Measurements from ENCODE around the gene KCNJ10. TPM values are rescaled to one million over a fixed set of nuclear protein-coding genes. Genes with fewer than 3 reads are reported as not detected.

The KCNJ10 gene
- 0.08 TPM for polyA plus RNA-seq (2013, experiment 1 of 2)
- polyA plus RNA-seq (2013, experiment 2 of 2): 0.22 TPM

- Histone ChIP-seq H2BK120ac (ENCODE audit: low read depth, low read length) (no peak within 1 kb of the TSS), H4K91ac (ENCODE audit: low read depth, low read length, poor library complexity) (no peak within 1 kb of the TSS), H2BK15ac (ENCODE audit: low read length) (no peak within 1 kb of the TSS), H2AK5ac (ENCODE audit: low read depth, low read length) (peak within 1 kb of the TSS; percentile 65), H3K27me3 (ENCODE audit: control insufficient read depth in 3 of 3, insufficient read depth in 3 of 3, low read depth in 1 of 3, low read length in 3 of 3) (peaks cover 4 to 82% (median 14%) of the 10 kb centered on the region in 3 experiments), H3K4me3 (ENCODE audit: low read length in 2 of 2) (peak within 1 kb of the TSS; percentile 63 to 81), H3K27ac (replicated peaks; ENCODE audit: low read length) (no peak within 1 kb of the TSS), H3K18ac (ENCODE audit: low read length) (peak within 1 kb of the TSS; percentile 62), H3K4me1 (ENCODE audit: control insufficient read depth in 2 of 2, insufficient read depth in 1 of 2, low read depth in 1 of 2, low read length in 2 of 2) (peaks cover 11 to 18% of the 10 kb centered on the region in 2 donors), H3K9ac (ENCODE audit: low read depth, low read length, poor library complexity) (peak within 1 kb of the TSS; percentile 18), H3K9me3 (replicated peaks in 1 of 2; ENCODE audit: control insufficient read depth in 2 of 2, insufficient read depth in 1 of 2, low read depth in 1 of 2, low read length in 2 of 2) (peaks cover 0 to 2% of the 10 kb centered on the region in 2 donors), H3K4me2 (ENCODE audit: insufficient read depth, low read length, poor library complexity, severe bottlenecking) (peak within 1 kb of the TSS; percentile 86), H3K14ac (ENCODE audit: low read length) (no peak within 1 kb of the TSS), H2AFZ (ENCODE audit: low read length) (peak within 1 kb of the TSS; percentile 97), H3K79me1 (ENCODE audit: low read depth, low read length) (no peaks in the 10 kb centered on the region), H2BK12ac (ENCODE audit: low read length) (no peak within 1 kb of the TSS), H3K36me3 (replicated peaks in 1 of 2; ENCODE audit: control insufficient read depth in 2 of 2, insufficient read depth in 2 of 2, low read length in 2 of 2) (no peaks in the 10 kb centered on the region), H3K23ac (ENCODE audit: low read depth, low read length, poor library complexity) (peak within 1 kb of the TSS; percentile 81), H4K8ac (ENCODE audit: low read depth, low read length) (no peak within 1 kb of the TSS), H3K4ac (ENCODE audit: low read length) (no peak within 1 kb of the TSS), H2BK5ac (ENCODE audit: low read length) (no peak within 1 kb of the TSS)
- no CpG with 5 or more reads among the region's 32 CpGs for WGBS, 2 donors (ENCODE audit: extremely low coverage in 2 of 2, insufficient read length in 2 of 2, insufficient replicate concordance in 1 of 2)
- no peak for DNase-seq (ENCODE audit: low spot score)
These were observed at the start of gene KCNJ10 for GRCh38 chr1:160069460-160070231. Gene KCNJ10, minus strand, starts transcription at chr1:160070160. Its CDS starts 27,628 bp downstream, at chr1:160042532.

- H3K79me1 ChIP-seq (ENCODE audit: low read depth, low read length): peaks cover 5% of the 10 kb centered on the region
- H3K14ac ChIP-seq (ENCODE audit: low read length): no peak overlapping the region
- H3K27ac ChIP-seq (replicated peaks; ENCODE audit: low read length): no peak overlapping the region
- peaks cover 38 to 42% of the 10 kb centered on the region in 2 donors for H3K4me1 ChIP-seq (ENCODE audit: control insufficient read depth in 2 of 2, insufficient read depth in 1 of 2, low read depth in 1 of 2, low read length in 2 of 2)
- H3K9me3 ChIP-seq (replicated peaks in 1 of 2; ENCODE audit: control insufficient read depth in 2 of 2, insufficient read depth in 1 of 2, low read depth in 1 of 2, low read length in 2 of 2): no peaks in the 10 kb centered on the region
- H3K4ac ChIP-seq (ENCODE audit: low read length): no peak overlapping the region
- H3K18ac ChIP-seq (ENCODE audit: low read length): no peak overlapping the region
- H2BK5ac ChIP-seq (ENCODE audit: low read length): no peak overlapping the region
- peaks cover 0 to 19% of the 10 kb centered on the region in 2 donors for H3K36me3 ChIP-seq (replicated peaks in 1 of 2; ENCODE audit: control insufficient read depth in 2 of 2, insufficient read depth in 2 of 2, low read length in 2 of 2)
- no CpG with 5 or more reads among the region's 3 CpGs for WGBS, 2 donors (ENCODE audit: extremely low coverage in 2 of 2, insufficient read length in 2 of 2, insufficient replicate concordance in 1 of 2)
- no peak overlapping the region for H3K23ac ChIP-seq (ENCODE audit: low read depth, low read length, poor library complexity)
- H4K8ac ChIP-seq (ENCODE audit: low read depth, low read length): no peak overlapping the region
- H2BK12ac ChIP-seq (ENCODE audit: low read length): no peak overlapping the region
- no peak overlapping the region for H2BK15ac ChIP-seq (ENCODE audit: low read length)
- no peaks in the 10 kb centered on the region for H3K27me3 ChIP-seq (ENCODE audit: control insufficient read depth in 3 of 3, insufficient read depth in 3 of 3, low read depth in 1 of 3, low read length in 3 of 3)
- H3K9ac ChIP-seq (ENCODE audit: low read depth, low read length, poor library complexity): no peak overlapping the region
- no peak for DNase-seq (ENCODE audit: low spot score)
- H2AFZ ChIP-seq (ENCODE audit: low read length): no peak overlapping the region
- H2AK5ac ChIP-seq (ENCODE audit: low read depth, low read length): no peak overlapping the region
- no peak overlapping the region for H3K4me3 ChIP-seq (ENCODE audit: low read length in 2 of 2)
- no peak overlapping the region for H2BK120ac ChIP-seq (ENCODE audit: low read depth, low read length)
- H4K91ac ChIP-seq (ENCODE audit: low read depth, low read length, poor library complexity): no peak overlapping the region
- H3K4me2 ChIP-seq (ENCODE audit: insufficient read depth, low read length, poor library complexity, severe bottlenecking): no peak overlapping the region
These were observed 49.0 kb upstream of the KCNJ10 start for GRCh38 chr1:160118928-160119327.

DNA sequence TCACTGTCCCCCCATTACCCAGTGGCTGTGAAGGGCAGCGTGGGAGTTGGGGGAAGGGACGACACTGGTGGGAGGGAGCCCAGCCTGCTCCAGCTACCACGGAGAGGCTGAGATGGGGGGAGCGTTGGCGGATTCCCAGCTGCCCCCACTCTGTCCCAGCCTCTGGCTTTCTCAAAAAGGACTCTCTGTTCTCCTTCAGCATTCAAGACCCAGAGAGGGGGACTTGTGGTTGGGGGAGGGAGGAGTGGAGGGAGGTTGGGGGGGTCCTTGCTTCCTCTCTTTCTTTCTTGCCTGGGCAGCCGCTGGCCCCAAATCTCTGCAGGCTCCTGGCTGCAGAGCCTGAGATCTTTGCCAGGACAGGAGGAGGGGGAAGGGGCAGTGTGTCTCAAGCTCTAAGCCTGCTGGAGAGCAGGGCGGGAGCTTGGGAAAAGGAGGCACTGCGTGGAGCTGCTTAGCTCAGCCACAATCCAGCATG is 47.8 kb upstream of the KCNJ10 start:
- H3K36me3 ChIP-seq (replicated peaks in 1 of 2; ENCODE audit: control insufficient read depth in 2 of 2, insufficient read depth in 2 of 2, low read length in 2 of 2): peaks cover 0 to 9% of the 10 kb centered on the region in 2 donors
- H3K9me3 ChIP-seq (replicated peaks in 1 of 2; ENCODE audit: control insufficient read depth in 2 of 2, insufficient read depth in 1 of 2, low read depth in 1 of 2, low read length in 2 of 2): no peaks in the 10 kb centered on the region
- no peak overlapping the region for H4K8ac ChIP-seq (ENCODE audit: low read depth, low read length)
- H2AFZ ChIP-seq (ENCODE audit: low read length): peak overlapping the region; percentile 86
- peak overlapping the region; percentile 30 for H2BK5ac ChIP-seq (ENCODE audit: low read length)
- no peaks in the 10 kb centered on the region for H3K27me3 ChIP-seq (ENCODE audit: control insufficient read depth in 3 of 3, insufficient read depth in 3 of 3, low read depth in 1 of 3, low read length in 3 of 3)
- peaks cover 46% of the 10 kb centered on the region in 2 donors for H3K4me1 ChIP-seq (ENCODE audit: control insufficient read depth in 2 of 2, insufficient read depth in 1 of 2, low read depth in 1 of 2, low read length in 2 of 2)
- H3K4me2 ChIP-seq (ENCODE audit: insufficient read depth, low read length, poor library complexity, severe bottlenecking): peak overlapping the region; percentile 83
- H3K18ac ChIP-seq (ENCODE audit: low read length): peak overlapping the region; percentile 94
- H3K23ac ChIP-seq (ENCODE audit: low read depth, low read length, poor library complexity): peak overlapping the region; percentile 31
- H3K9ac ChIP-seq (ENCODE audit: low read depth, low read length, poor library complexity): peak overlapping the region; percentile 87
- DNase-seq (ENCODE audit: low spot score): no peak
- H2BK12ac ChIP-seq (ENCODE audit: low read length): peak overlapping the region; percentile 42
- no peak overlapping the region for H4K91ac ChIP-seq (ENCODE audit: low read depth, low read length, poor library complexity)
- peak overlapping the region; percentile 68 for H2AK5ac ChIP-seq (ENCODE audit: low read depth, low read length)
- no CpG with 5 or more reads among the region's 8 CpGs for WGBS, 2 donors (ENCODE audit: extremely low coverage in 2 of 2, insufficient read length in 2 of 2, insufficient replicate concordance in 1 of 2)
- H2BK15ac ChIP-seq (ENCODE audit: low read length): peak overlapping the region; percentile 31
- H3K4ac ChIP-seq (ENCODE audit: low read length): no peak overlapping the region
- H3K79me1 ChIP-seq (ENCODE audit: low read depth, low read length): peaks cover 5% of the 10 kb centered on the region
- H3K27ac ChIP-seq (replicated peaks; ENCODE audit: low read length): peak overlapping the region; percentile 59
- no peak overlapping the region for H3K14ac ChIP-seq (ENCODE audit: low read length)
- H2BK120ac ChIP-seq (ENCODE audit: low read depth, low read length): peak overlapping the region; percentile 95
- H3K4me3 ChIP-seq (ENCODE audit: low read length in 2 of 2): peak overlapping the region in 1 of 2 donors; percentile 66

DNA sequence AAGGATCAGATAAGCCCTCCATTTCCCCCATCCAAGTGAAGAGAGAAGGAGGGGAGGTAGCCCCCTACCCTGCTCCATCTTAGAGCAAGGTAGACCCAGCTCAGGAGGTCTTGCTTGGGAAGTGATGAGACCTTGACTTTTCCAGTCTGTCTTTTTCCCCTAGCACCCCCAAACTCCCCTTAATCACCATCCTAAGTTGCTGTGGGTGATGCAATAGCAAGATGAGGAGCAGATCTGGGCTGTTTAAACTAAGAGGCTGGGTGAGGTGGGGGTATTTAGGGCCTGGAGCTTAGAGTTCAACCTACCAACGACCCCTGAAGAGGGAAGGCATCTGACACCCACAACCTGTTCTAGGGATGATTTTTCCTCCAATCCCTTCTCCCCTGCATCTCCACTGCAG is 47.3 kb upstream of the KCNJ10 start:
- Histone ChIP-seq H3K4ac (ENCODE audit: low read length) (no peak overlapping the region), H3K14ac (ENCODE audit: low read length) (no peak overlapping the region), H4K8ac (ENCODE audit: low read depth, low read length) (no peak overlapping the region), H3K9me3 (replicated peaks in 1 of 2; ENCODE audit: control insufficient read depth in 2 of 2, insufficient read depth in 1 of 2, low read depth in 1 of 2, low read length in 2 of 2) (no peaks in the 10 kb centered on the region), H2BK12ac (ENCODE audit: low read length) (peak overlapping the region; percentile 42), H2BK5ac (ENCODE audit: low read length) (peak overlapping the region; percentile 30), H2BK120ac (ENCODE audit: low read depth, low read length) (peak overlapping the region; percentile 95), H3K36me3 (replicated peaks in 1 of 2; ENCODE audit: control insufficient read depth in 2 of 2, insufficient read depth in 2 of 2, low read length in 2 of 2) (peaks cover 0 to 6% of the 10 kb centered on the region in 2 donors), H3K9ac (ENCODE audit: low read depth, low read length, poor library complexity) (peak overlapping the region; percentile 87), H2AFZ (ENCODE audit: low read length) (peak overlapping the region; percentile 86), H3K23ac (ENCODE audit: low read depth, low read length, poor library complexity) (peak overlapping the region; percentile 31), H2AK5ac (ENCODE audit: low read depth, low read length) (peak overlapping the region; percentile 68), H3K18ac (ENCODE audit: low read length) (peak overlapping the region; percentile 94), H3K27me3 (ENCODE audit: control insufficient read depth in 3 of 3, insufficient read depth in 3 of 3, low read depth in 1 of 3, low read length in 3 of 3) (no peaks in the 10 kb centered on the region), H3K4me2 (ENCODE audit: insufficient read depth, low read length, poor library complexity, severe bottlenecking) (peak overlapping the region; percentile 83), H4K91ac (ENCODE audit: low read depth, low read length, poor library complexity) (no peak overlapping the region), H2BK15ac (ENCODE audit: low read length) (peak overlapping the region; percentile 31), H3K79me1 (ENCODE audit: low read depth, low read length) (peaks cover 5% of the 10 kb centered on the region), H3K4me3 (ENCODE audit: low read length in 2 of 2) (peak overlapping the region in 1 of 2 donors; percentile 69), H3K27ac (replicated peaks; ENCODE audit: low read length) (peak overlapping the region; percentile 59), H3K4me1 (ENCODE audit: control insufficient read depth in 2 of 2, insufficient read depth in 1 of 2, low read depth in 1 of 2, low read length in 2 of 2) (peaks cover 49% of the 10 kb centered on the region in 2 donors)
- no CpG with 5 or more reads among the region's 1 CpG for whole genome bisulfite sequencing, 2 donors (ENCODE audit: extremely low coverage in 2 of 2, insufficient read length in 2 of 2, insufficient replicate concordance in 1 of 2)
- DNase-seq (ENCODE audit: low spot score): no peak

Measured in neuronal stem cell (in vitro differentiated cells).